Adrenal gland (tissue), 12 donors: ENCODE measurements around the gene FAT4. TPM values are rescaled to one million over a fixed set of nuclear protein-coding genes. Genes with fewer than 3 reads are reported as not detected.

Experiments used
- DNase-seq, 7 donors: peaks; one replicate each; pipeline ENCODE4 v3.0.0-alpha.2; 2019 to 2020
- H3K27ac ChIP-seq, 5 donors: fragments of 200-600 bp; sonication (generic) in 4 of 5; 1 replicate in 3 of 5; 2 replicates in 2 of 5; pipeline versions ENCODE4 v1.5.1 to v1.8.0; 2016 to 2020; ENCODE audit warnings: mild to moderate bottlenecking in 1 of 5
- H3K27me3 ChIP-seq: fragments of 200-600 bp; 2 replicates; pipeline ENCODE4 v1.8.0; 2021
- H3K36me3 ChIP-seq, 2 donors: fragments of 200-600 bp; replicated peaks in 1 of 2; 1 replicate in 1 of 2; 2 replicates in 1 of 2; pipeline versions ENCODE4 v1.5.1 to v1.8.0; 2018 to 2022
- H3K4me1 ChIP-seq, 2 donors: fragments of 200-600 bp; replicated peaks in 1 of 2; 1 replicate in 1 of 2; 2 replicates in 1 of 2; pipeline versions ENCODE4 v1.5.1 to v1.8.0; 2018 to 2021
- H3K4me3 ChIP-seq, 4 donors: fragments of 200-600 bp; sonication (generic) in 3 of 4; one replicate each; pipeline ENCODE4 v1.5.1; 2016 to 2018
- H3K9me3 ChIP-seq, 3 donors: fragments of 200-600 bp; sonication (generic) in 1 of 3; replicated peaks in 1 of 3; 1 replicate in 2 of 3; 2 replicates in 1 of 3; pipeline versions ENCODE4 v1.5.1 to v1.8.0; 2016 to 2021
- CTCF ChIP-seq, 6 experiments: fragments of 450-650 bp in 4 of 6; fragments of 200-600 bp in 2 of 6; sonication (generic) in 1 of 6; IDR thresholded peaks; 1 replicate in 5 of 6; 2 replicates in 1 of 6; pipeline versions ENCODE4 v1.5.1 to v1.8.0; 2016 to 2021; ENCODE audit warnings: antibody characterized with exemption in 6 of 6, mild to moderate bottlenecking in 2 of 6, moderate library complexity in 1 of 6
- POLR2A ChIP-seq, 2 donors: fragments of 450-650 bp; IDR thresholded peaks; one replicate each; pipeline ENCODE4 v1.6.1; 2017; ENCODE audit warnings: antibody characterized with exemption in 2 of 2, mild to moderate bottlenecking in 2 of 2, moderate library complexity in 1 of 2
- WGBS, 4 donors: extraction: QIAGEN DNeasy Blood & Tissue Kit in 2 of 4; methylation state at CpG; one replicate each; pipeline versions ENCODE4 v1.1.5 to v1.1.7; 2013 to 2017; 5-methylcytosine and 5-hydroxymethylcytosine counted together
- intact Hi-C, 2 donors: fragments of 100-400 bp; cut with DNase I; formaldehyde crosslinking; loops; one replicate each; pipeline versions ENCODE4 v1.14.1 to v1.15.0; 2022 to 2023
- polyA plus RNA-seq, 3 donors: library from polyadenylated mRNA; stranded (reverse); fragments of 200-250 nt in 2 of 3; fragments of 350-450 nt in 1 of 3; fragmentation: Illumina TruSeq in 1 of 3; extraction: RNeasy Lipid Tissue Mini Kit (QIAGEN cat#74804) in 1 of 3; gene quantifications; one replicate each; pipeline ENCODE4 v1.2.3, GENCODE V29; 2013 to 2014
- total RNA-seq, 9 donors: library from RNA; depleted of rRNA in 4 of 9; stranded (reverse); fragments of >200 nt in 4 of 9; fragments of 120-200 nt in 1 of 9; fragmentation: NEBNext Ultra II Directional in 1 of 9; extraction: Animal tissue kit (Norgen Biotek cat#: 25700) in 1 of 9; gene quantifications; one replicate each; pipeline versions ENCODE4 v1.1.0 to v1.2.4, GENCODE V29; 2013 to 2023
- donor health status: healthy with polysubstance abuse.
- donor health status: Bipolar disorder and iron deficiency.
- donor health status: DM: yes; HTN: yes; CAD: no.
- donor health status: DM: no; HTN: no; CAD: no.
- donor health status: DM: no; HTN: no; CAD: no.
- donor health status: DM: yes; HTN: yes; CAD: no.

Gene FAT4
- total and polyA plus RNA-seq, 12 donors, result 0.64 to 9.9 (median 4.6) TPM

- TF ChIP-seq POLR2A (IDR thresholded peaks at IDR 0.05), result no peak
- TF ChIP-seq CTCF (IDR thresholded peaks at IDR 0.05), result no peak
- Histone ChIP-seq H3K27me3 (peaks cover 8% of the 10 kb centered on the region), H3K36me3 (no peaks in the 10 kb centered on the region), H3K4me1 (peaks cover 0 to 15% of the 10 kb centered on the region in 2 donors), H3K9me3 (peaks cover 0 to 4% (median 0%) of the 10 kb centered on the region in 3 donors), H3K27ac (peak overlapping the region in 1 of 5 donors; percentile 41), H3K4me3 (peak overlapping the region in 2 of 4 donors; percentile 67 to 96)
- no peak for DNase-seq
- 12 to 15% (median 14%) methylated on average over 7 of the region's 7 CpGs for WGBS, 4 donors
- intact Hi-C loops, result loop anchor here (10.0 kb wide), 1 partner anchor 431 kb away; no protein-coding TSS in a partner anchor
These were observed 627 bp upstream of the FAT4 start for GRCh38 chr4:125313989-125314667.

- WGBS, 4 donors, result 1 to 2% (median 1%) methylated on average over 29 to 51 of the region's 51 CpGs
- intact Hi-C loops, result loop anchor here (10.0 kb wide), 1 partner anchor 429 kb away; no protein-coding TSS in a partner anchor
- no peaks in the 10 kb centered on the region for H3K36me3 ChIP-seq
- peak overlapping the region; percentile 67 to 96 (median 86) for H3K4me3 ChIP-seq
- H3K27ac ChIP-seq, result peak overlapping the region in 3 of 5 donors; percentile 49 to 84 (median 81)
- H3K4me1 ChIP-seq, result peaks cover 0 to 15% of the 10 kb centered on the region in 2 donors
- peaks cover 8% of the 10 kb centered on the region for H3K27me3 ChIP-seq
- DNase-seq, result peak; percentile 18 to 54 (median 35)
- peaks cover 0 to 4% (median 0%) of the 10 kb centered on the region in 3 donors for H3K9me3 ChIP-seq
- TF ChIP-seq CTCF (IDR thresholded peaks at IDR 0.05), result peak in 1 of 6 experiments; percentile 18
- TF ChIP-seq POLR2A (IDR thresholded peaks at IDR 0.05), result no peak
These were observed 1.0 kb downstream of the FAT4 start for GRCh38 chr4:125315576-125316400.

- Histone ChIP-seq H3K36me3 (no peaks in the 10 kb centered on the region), H3K4me3 (peak overlapping the region in 1 of 4 donors; percentile 96), H3K27me3 (peaks cover 8% of the 10 kb centered on the region), H3K4me1 (peaks cover 0 to 15% of the 10 kb centered on the region in 2 donors), H3K9me3 (peaks cover 0 to 4% (median 0%) of the 10 kb centered on the region in 3 donors), H3K27ac (peak overlapping the region in 2 of 5 donors; percentile 81 to 84)
- 0 to 3% (median 1%) methylated on average over 4 to 25 of the region's 25 CpGs for WGBS, 4 donors
- TF ChIP-seq CTCF (IDR thresholded peaks at IDR 0.05), result no peak
- no peak for TF ChIP-seq POLR2A (IDR thresholded peaks at IDR 0.05)
- intact Hi-C loops, result loop anchor here (10.0 kb wide), 1 partner anchor 428 kb away; no protein-coding TSS in a partner anchor
- DNase-seq, result peak in 4 of 7 donors; percentile 1 to 59 (median 12)
These were observed 1.6 kb downstream of the FAT4 start for GRCh38 chr4:125316401-125316790.
